ENCODE measurements around the gene GYS2. TPM values are rescaled to one million over a fixed set of nuclear protein-coding genes. Genes with fewer than 3 reads are reported as not detected.
"Not testable (repeated sequence)": the region's sequence is repeated elsewhere in the genome, so short reads cannot be mapped to it uniquely, and the experiment has no call there.

Gene GYS2
- total RNA-seq, 1 donor from 2014 or later, result 40.9 TPM

- no peak for DNase-seq (ENCODE audit: low spot score)
- ATAC-seq, result no peak
These were observed 1.5 kb upstream of the GYS2 start for GRCh38 chr12:21606175-21606574.

- DNase-seq (ENCODE audit: low spot score) (no peak), ATAC-seq (peak; percentile 22)
These were observed 1.9 kb downstream of the GYS2 start for GRCh38 chr12:21602774-21603173.

GRCh38 chr12:21600196-21600595 lies 4.5 kb downstream of the GYS2 start:
- DNase-seq (ENCODE audit: low spot score) (no peak), ATAC-seq (no peak)

DNA sequence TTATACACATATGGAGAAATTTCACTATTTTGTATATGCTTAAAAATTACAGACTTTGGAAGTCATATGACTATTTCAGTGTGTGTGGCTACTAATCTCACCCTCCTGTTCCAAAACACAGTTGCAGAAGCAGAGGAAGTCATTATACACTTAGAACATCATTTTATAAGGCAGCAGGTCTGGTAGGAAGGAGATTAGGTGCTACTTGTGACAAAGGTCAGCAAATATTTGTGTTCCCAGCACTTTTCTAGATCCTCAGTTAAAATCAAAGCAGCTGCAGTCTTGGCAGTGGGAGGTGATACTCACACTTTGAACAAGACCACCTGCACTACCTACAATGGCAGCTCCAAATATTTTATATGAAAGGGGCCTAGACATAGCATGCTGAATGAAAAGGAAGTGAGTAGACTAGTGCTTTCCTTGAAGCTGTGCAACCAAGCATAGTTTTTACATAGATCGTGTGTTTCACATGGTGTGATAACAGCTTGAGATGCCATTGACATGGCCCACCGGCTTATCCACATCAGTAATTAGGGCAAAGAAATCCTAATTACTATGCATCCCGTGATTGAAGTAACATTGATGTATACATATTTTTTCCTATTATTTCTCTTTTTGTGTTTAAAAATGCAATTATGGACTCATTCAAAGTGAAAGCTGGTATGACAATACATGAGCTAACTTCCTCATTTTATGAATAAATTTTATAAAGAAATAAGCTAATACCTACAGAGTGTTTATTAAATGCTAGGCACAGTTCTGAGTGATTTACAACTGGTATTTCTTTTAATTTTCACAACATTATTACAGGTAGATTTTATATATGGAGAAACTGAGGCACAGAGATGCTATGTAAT lies 5.3 kb downstream of the GYS2 start:
- DNase-seq (ENCODE audit: low spot score) (no peak), ATAC-seq (peak; percentile 31)

- DNase-seq (ENCODE audit: low spot score) (no peak), ATAC-seq (peak; percentile 61)
These were observed 6.0 kb downstream of the GYS2 start for GRCh38 chr12:21598651-21599050.

GRCh38 chr12:21595356-21595755 lies 9.3 kb downstream of the GYS2 start:
- DNase-seq (ENCODE audit: low spot score); ATAC-seq: not testable (repeated sequence)

GRCh38 chr12:21585485-21585884 lies 19.2 kb downstream of the GYS2 start:
- DNase-seq (ENCODE audit: low spot score) (no peak), ATAC-seq (no peak)

DNA sequence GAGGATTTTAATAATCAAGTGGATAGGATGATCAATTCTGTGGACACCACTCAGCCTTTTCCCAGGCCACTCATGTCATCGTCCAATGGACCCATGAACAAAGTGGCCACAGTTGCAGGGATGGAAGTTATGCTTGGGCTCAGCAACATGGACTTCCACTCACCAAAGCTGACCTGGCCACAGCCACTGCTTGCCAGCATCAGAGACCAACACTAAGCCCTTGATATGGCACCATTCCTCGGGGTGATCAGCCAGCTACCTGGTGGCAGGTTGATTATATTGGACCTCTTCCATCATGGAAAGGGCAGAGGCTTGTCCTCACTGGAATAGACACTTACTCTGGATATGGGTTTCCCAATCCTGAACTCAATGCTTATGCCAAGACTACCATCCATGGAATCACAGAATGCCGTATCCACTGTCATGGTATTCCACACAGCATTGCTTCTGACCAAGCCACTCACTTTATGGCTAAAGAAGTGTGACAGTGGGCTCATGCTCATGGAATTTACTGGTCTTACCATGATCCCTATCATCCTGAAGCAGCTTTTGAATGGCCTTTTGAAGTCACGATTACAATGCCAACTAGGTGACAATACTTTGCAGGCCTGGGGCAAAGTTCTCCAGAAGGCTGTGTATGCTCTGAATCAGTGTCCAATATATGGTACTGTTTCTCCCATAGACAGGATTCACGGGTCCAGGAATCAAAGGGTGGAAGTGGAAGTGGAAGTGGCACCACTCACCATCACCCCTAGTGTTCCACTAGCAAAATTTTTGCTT lies 20.1 kb downstream of the GYS2 start:
- DNase-seq (ENCODE audit: low spot score) (peak; percentile 84), ATAC-seq (peak; percentile 91)

DNA sequence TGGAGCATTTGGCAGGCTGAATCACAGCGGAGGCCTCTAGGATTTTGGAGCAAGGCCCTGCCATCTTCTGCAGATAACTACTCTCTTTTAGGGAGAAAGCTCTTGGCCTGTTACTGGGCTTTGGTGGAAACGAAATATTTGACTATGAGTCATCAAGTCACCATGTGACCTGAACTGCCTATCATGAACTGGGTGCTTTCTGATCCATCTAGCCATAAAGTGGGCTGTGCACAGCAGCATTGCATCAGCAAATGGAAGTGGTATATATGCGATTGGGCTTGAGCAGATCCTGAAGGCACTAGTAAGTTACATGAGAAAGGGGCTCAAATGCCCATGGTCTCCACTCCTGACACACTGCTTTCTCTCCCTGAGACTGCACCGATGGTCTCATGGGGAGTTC lies 21.1 kb downstream of the GYS2 start:
- DNase-seq (ENCODE audit: low spot score) (no peak), ATAC-seq (no peak)

DNA sequence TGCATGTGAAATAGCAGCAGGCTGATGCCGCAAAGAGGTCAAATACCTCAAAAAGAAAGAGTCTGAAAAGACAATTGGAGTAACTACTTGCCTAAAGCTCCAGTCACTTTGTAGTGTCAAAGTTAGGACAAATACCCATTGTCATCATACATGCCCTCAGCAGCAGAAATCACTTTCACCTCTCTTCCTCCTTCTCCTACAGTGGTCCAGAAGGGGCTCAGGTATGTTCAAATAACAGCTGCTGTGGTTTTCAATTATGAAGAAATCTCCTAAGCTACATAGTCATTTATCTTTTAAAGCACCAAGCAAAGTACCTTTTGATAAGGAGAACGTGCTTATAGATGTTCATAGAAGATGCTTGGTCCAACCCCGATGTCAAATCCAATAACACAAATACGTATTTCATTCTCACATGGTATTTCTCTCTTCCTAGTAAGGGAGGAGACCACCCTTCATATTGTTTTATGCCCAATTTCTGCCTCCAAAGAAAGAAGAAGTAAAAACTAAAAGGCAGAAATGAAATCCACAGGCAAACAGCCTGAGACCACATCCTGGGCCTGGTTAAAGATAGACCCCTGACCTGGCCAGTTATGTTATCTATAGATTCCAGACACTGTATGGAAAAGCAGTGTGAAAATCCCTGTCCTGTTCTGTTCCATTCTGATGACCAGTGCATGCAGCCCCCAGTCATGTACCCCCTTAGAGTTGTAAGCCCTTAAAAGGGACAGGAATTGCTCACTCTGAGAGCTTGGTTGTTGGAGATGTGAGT lies 23.7 kb downstream of the GYS2 start:
- DNase-seq (ENCODE audit: low spot score), result no peak
- ATAC-seq, result no peak

GRCh38 chr12:21577516-21577915 lies 27.1 kb downstream of the GYS2 start:
- ATAC-seq, result no peak
- DNase-seq (ENCODE audit: low spot score), result no peak

DNA sequence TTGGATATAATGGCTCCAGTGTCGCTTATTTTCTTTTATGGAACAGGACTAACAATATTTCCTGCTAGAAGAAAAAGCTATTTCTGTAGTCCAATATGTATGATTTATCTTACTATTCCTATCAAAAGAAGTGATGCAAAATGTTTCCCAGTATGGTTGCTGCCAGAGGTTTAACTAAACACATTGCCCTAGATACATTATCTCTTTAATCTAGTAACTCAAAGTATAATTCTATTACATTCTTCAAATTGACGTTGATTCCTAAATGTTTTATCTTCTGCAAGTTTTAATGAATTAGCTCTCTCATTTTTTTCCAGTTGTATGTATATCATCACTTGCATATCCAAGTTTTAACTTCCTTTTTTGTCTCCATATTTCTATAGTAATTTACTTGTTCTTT lies 28.2 kb downstream of the GYS2 start:
- DNase-seq (ENCODE audit: low spot score) (no peak), ATAC-seq (no peak)

DNA sequence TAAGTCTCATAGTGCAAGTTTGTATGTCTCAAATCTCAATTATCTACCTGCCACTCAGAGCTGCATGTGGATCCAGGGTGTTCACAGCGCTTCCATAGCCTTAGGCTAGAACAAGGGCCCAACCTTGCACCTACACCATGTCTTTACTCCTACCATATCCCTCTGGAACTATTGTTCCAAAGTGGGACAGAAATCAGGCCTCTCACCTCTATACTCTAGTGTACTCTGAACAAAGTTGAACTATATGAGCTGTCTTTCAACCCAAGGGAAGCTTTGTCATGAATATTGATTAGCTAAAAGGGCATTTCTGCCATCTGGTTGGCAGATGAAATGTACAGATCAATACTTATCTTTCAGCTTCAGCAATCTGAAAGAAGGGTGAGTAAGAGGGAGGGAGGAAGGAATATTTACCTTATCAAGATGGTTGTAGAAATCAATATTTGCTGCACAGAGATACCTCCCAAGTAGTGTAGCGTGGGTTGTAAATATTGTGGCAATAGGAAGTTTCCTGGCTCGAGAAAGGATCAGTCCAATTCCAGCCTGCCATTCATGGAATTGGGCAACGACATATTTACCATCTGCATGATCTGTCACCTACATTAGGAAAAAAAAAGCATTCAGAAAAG lies 30.8 kb downstream of the GYS2 start:
- DNase-seq (ENCODE audit: low spot score) (no peak), ATAC-seq (no peak)

GRCh38 chr12:21571046-21571445 lies 33.6 kb downstream of the GYS2 start:
- DNase-seq (ENCODE audit: low spot score) (no peak), ATAC-seq (no peak)

GRCh38 chr12:21568115-21568514 lies 36.5 kb downstream of the GYS2 start:
- ATAC-seq, result no peak

DNA sequence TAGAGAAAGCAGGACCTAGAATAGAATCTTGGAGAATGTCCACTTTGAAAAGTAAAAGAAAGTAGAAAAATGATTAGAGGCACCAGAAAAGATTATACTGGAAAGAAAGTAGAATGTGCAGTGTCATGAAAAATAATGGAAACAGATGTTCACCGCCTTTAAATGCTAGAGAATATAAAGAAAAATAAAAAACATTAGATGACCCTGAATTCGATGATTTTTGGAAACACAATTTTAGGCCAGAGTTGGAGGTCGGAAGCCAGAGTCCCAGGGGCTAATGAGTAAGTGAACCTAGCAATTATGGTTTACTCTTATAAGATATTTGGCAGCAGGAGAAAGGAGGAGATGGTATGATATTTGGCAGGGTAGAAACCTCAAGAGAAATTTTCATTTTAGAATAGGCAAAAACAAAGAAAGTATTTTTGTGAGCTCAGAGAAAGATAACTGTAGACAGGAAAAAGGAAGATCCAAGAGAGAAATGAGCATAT lies 37.7 kb downstream of the GYS2 start:
- DNase-seq (ENCODE audit: low spot score) (no peak), ATAC-seq (no peak)

More at GRCh38 chr12:21568115-21568514, 36.5 kb downstream of the GYS2 start:
- DNase-seq (ENCODE audit: low spot score), result no peak

GRCh38 chr12:21566223-21566906 lies 38.3 kb downstream of the GYS2 start:
- DNase-seq (ENCODE audit: low spot score) (no peak), ATAC-seq (peak; percentile 83)

- ATAC-seq, result no peak
- DNase-seq (ENCODE audit: low spot score), result no peak
These were observed 41.8 kb downstream of the GYS2 start for GRCh38 chr12:21562859-21563258.

DNA sequence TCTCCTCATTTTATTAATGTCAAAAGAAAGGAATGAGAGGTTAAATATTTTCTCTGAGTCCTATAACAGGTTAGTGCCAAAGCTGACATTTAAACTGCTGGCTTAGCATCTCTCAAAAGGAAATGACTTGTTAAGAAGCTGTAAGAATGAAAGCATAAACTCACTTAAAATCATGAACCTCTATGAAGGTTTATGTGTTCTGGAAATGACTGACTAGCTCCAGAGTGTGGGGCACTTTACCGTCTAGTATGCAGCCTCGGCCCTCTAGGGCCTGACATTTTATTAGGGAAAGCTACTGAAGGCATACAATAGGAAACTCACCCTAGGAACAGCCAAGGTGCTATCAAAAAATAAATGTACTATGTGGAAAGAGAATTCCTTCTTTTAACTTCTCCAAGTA lies 43.5 kb downstream of the GYS2 start:
- ATAC-seq, result peak; percentile 58
- DNase-seq (ENCODE audit: low spot score), result no peak
